ENCODE data around the gene TRMT10A. TPM values are rescaled to one million over a fixed set of nuclear protein-coding genes. Genes with fewer than 3 reads are reported as not detected.
A peak's percentile ranks its signal among the peaks of the same experiment; 100 is the strongest.

TRMT10A gene
- total and polyA plus RNA-seq, 2 of the 13 experiments (the other 11 are each of a cell fraction or from before 2014, with no cell fraction given): 3.9 to 12.6 TPM

GRCh38 chr4:99563310-99564186 is at the start of gene TRMT10A (continued):
- TF ChIP-seq POLR2G (IDR thresholded peaks at IDR 0.05; ENCODE audit: low read depth, low read length) (peak; percentile 93), NFE2L2 (IDR thresholded peaks at IDR 0.05; ENCODE audit: low read length) (peak; percentile 1; the same call in 1 of the 2 replicates), XBP1 (CRISPR knock-in tag; IDR thresholded peaks at IDR 0.05) (no peak), POLR2A (IDR thresholded peaks at IDR 0.05; ENCODE audit: insufficient read depth in 1 of 2, low read depth in 2 of 2, low read length in 2 of 2) (peak; percentile 77 to 87), TIGD3 (CRISPR knock-in tag; IDR thresholded peaks at IDR 0.05; ENCODE audit: borderline replicate concordance) (peak; percentile 53; the same call in 1 of the 2 replicates), ZBTB43 (CRISPR knock-in tag; conservative IDR thresholded peaks at IDR 0.05) (no peak), DNMT3B (CRISPR knock-in tag; conservative IDR thresholded peaks at IDR 0.05) (no peak), ZNF33B (CRISPR knock-in tag; IDR thresholded peaks at IDR 0.05) (no peak), GATAD2A (CRISPR knock-in tag; IDR thresholded peaks at IDR 0.05) (peak; percentile 20), MTA1 (CRISPR knock-in tag; IDR thresholded peaks at IDR 0.05; ENCODE audit: borderline replicate concordance) (no peak), TAF15 (IDR thresholded peaks at IDR 0.05; ENCODE audit: low read depth, low read length, poor library complexity, severe bottlenecking) (no peak), IRX3 (CRISPR knock-in tag; IDR thresholded peaks at IDR 0.05; ENCODE audit: borderline replicate concordance, low read depth) (no peak), SAFB2 (CRISPR knock-in tag; IDR thresholded peaks at IDR 0.05; ENCODE audit: borderline replicate concordance, low read depth) (peak; percentile 66; the same call in 1 of the 2 replicates), POGZ (CRISPR knock-in tag; IDR thresholded peaks at IDR 0.05) (peak; percentile 92), ZNF230 (CRISPR knock-in tag; IDR thresholded peaks at IDR 0.05) (peak; percentile 73; the same call in 1 of the 2 replicates), NR1H2 (CRISPR knock-in tag; IDR thresholded peaks at IDR 0.05; ENCODE audit: borderline replicate concordance, low read depth) (no peak), GMEB2 (CRISPR knock-in tag; IDR thresholded peaks at IDR 0.05; ENCODE audit: low read depth) (peak; percentile 99), PAWR (CRISPR knock-in tag; IDR thresholded peaks at IDR 0.05; ENCODE audit: borderline replicate concordance) (peak; percentile 49; the same call in 1 of the 2 replicates)
- TF ChIP-seq, protein P1, sequence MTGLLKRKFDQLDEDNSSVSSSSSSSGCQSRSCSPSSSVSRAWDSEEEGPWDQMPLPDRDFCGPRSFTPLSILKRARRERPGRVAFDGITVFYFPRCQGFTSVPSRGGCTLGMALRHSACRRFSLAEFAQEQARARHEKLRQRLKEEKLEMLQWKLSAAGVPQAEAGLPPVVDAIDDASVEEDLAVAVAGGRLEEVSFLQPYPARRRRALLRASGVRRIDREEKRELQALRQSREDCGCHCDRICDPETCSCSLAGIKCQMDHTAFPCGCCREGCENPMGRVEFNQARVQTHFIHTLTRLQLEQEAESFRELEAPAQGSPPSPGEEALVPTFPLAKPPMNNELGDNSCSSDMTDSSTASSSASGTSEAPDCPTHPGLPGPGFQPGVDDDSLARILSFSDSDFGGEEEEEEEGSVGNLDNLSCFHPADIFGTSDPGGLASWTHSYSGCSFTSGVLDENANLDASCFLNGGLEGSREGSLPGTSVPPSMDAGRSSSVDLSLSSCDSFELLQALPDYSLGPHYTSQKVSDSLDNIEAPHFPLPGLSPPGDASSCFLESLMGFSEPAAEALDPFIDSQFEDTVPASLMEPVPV (CRISPR knock-in tag; IDR thresholded peaks at IDR 0.05): no peak
- TF ChIP-seq, protein P2, sequence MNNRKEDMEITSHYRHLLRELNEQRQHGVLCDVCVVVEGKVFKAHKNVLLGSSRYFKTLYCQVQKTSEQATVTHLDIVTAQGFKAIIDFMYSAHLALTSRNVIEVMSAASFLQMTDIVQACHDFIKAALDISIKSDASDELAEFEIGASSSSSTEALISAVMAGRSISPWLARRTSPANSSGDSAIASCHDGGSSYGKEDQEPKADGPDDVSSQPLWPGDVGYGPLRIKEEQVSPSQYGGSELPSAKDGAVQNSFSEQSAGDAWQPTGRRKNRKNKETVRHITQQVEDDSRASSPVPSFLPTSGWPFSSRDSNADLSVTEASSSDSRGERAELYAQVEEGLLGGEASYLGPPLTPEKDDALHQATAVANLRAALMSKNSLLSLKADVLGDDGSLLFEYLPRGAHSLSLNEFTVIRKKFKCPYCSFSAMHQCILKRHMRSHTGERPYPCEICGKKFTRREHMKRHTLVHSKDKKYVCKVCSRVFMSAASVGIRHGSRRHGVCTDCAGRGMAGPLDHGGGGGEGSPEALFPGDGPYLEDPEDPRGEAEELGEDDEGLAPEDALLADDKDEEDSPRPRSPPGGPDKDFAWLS (CRISPR knock-in tag; IDR thresholded peaks at IDR 0.05; ENCODE audit: borderline replicate concordance): peak; percentile 47; the same call in 1 of the 2 replicates

Measured in HepG2 (cell line).